Tracheal epithelial cell (primary cell): ENCODE data around the gene S1PR4. TPM values are rescaled to one million over a fixed set of nuclear protein-coding genes. Genes with fewer than 3 reads are reported as not detected.

Experiments
- total RNA-seq: library from RNA; depleted of rRNA; stranded (reverse); fragments of >200 nt; gene quantifications from 2 replicates; pipeline ENCODE4 v1.2.1, GENCODE V29; 2014

The S1PR4 gene, protein sequence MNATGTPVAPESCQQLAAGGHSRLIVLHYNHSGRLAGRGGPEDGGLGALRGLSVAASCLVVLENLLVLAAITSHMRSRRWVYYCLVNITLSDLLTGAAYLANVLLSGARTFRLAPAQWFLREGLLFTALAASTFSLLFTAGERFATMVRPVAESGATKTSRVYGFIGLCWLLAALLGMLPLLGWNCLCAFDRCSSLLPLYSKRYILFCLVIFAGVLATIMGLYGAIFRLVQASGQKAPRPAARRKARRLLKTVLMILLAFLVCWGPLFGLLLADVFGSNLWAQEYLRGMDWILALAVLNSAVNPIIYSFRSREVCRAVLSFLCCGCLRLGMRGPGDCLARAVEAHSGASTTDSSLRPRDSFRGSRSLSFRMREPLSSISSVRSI
- total RNA-seq: 0.24 and 0.85 TPM in 2 replicates

DNA sequence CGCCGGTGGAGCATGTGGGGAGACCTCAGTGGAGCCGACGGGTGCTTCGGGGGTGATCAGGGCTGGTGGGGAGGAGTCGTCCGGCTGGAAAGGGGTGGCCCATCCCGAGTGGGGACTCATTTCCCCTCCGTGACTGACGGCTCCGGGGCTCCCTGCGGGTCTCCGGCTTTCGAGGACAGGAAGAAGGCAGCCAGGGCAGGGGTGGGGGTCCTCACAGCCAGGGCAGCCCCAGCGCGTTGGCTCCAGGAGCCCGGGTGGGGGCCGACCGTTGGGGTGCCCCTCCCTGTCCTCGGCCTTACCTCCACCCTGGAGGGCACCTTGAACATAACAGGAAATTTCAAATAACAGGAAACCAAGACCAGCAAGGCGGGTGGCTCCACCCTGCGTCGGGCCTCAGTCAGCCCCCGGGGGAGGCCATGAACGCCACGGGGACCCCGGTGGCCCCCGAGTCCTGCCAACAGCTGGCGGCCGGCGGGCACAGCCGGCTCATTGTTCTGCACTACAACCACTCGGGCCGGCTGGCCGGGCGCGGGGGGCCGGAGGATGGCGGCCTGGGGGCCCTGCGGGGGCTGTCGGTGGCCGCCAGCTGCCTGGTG is at the start of gene S1PR4:
TSS of gene S1PR4 (plus strand) at position 393 of the 596 bp plus-strand sequence. CDS start at position 417, 24 bp downstream.

DNA sequence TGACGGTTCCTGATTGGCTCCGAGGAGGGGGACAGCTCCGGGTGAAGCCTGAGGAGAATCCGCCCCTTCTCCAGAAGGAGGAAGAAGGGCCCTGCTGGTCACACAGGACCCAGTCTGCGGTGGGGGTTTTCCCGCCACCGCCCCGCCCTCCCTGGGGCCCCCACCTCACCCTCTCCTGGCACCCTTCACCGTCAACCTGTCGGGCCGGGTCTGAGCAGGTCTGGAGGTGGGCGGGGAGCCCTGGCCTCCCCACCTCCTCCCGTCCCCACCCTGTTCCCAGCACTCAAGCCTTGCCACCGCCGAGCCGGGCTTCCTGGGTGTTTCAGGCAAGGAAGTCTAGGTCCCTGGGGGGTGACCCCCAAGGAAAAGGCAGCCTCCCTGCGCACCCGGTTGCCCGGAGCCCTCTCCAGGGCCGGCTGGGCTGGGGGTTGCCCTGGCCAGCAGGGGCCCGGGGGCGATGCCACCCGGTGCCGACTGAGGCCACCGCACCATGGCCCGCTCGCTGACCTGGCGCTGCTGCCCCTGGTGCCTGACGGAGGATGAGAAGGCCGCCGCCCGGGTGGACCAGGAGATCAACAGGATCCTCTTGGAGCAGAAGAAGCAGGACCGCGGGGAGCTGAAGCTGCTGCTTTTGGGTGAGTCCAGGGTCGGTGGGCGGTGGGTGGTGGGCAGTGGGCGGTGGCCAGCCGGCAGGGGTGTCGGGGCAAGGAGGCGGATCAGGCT is 42.4 kb upstream of the S1PR4 start, which contains the start of gene GNA15:
TSS of gene GNA15 (plus strand) at position 73 of the 723 bp plus-strand sequence. CDS start at position 491, 418 bp downstream.

DNA sequence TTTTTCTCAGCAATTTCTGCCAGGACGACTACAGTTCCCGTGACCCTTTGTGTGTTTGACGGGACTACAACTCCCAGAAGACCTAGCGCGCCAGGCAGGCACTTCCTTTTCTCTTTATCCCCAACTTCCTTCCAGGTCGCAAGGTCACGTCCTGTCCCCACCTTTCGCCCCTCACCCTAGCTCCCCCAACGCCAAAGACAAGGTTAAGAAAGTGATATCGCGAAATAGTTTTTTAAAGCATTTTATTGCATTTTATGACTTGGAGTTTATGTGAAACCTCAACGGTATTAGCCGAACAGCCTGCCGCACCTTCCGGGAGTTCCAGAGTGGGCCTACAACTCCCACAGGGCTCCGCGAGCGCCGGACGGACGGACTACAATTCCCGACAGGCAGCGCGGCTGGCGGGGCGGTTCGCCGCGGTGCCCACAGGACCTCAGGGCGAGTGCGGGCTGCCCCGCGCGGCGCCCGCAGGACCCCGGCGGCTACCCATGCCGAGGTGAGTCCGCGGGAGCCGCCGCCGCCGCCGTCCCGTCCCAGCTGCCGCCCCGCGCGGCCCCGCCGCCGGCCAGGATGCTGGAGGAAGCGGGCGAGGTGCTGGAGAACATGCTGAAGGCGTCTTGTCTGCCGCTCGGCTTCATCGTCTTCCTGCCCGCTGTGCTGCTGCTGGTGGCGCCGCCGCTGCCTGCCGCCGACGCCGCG is 7.0 kb downstream of the S1PR4 start, which contains the start of gene NCLN:
TSS of gene NCLN (plus strand) at position 470 of the 699 bp plus-strand sequence. CDS start at position 571, 101 bp downstream.

DNA sequence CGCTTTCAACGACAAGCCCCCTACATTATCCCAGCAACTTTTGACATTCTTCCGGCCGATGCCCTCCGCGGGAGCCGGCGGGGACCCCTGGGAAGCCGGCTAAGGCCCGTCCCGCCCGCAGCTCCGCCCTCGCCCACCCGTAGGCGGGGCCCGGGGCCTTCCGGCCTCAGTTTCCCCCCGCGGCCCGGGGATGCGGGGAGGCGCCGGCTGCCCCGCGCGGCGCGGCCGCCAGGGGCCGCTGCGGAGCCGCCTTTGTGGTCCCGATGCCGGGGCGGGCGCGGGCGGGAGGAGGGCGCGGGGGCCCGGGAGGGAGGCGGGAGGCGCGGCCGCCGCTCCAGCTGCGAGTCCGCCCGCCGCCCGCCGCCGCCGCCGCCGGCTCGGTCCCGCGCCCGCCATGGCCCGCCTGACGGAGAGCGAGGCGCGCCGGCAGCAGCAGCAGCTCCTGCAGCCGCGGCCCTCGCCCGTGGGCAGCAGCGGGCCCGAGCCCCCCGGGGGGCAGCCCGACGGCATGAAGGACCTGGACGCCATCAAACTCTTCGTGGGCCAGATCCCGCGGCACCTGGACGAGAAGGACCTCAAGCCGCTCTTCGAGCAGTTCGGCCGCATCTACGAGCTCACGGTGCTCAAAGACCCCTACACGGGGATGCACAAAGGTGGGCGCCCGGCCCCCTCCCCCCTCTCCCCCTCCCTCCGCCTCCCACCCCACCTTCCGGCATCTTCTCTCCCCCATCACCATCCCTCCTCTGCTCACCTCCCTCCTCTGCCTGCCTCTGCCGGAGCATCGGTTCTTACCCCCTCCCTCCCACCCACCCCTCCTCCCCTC is 46.0 kb downstream of the S1PR4 start, which contains the start of gene CELF5:
TSS of gene CELF5 (plus strand) at position 316 of the 823 bp plus-strand sequence. CDS start at position 395, 79 bp downstream.

Other genes with a start within 250 kb of the S1PR4 start
- gene ZNF77, start 233.8 kb upstream of the S1PR4 start, total RNA-seq: 4.0 and 4.3 TPM in 2 replicates
- 1.2 TPM in 1 of 2 replicates, not detected in the other for gene TLE6, start 201.2 kb upstream of the S1PR4 start, total RNA-seq
- gene TLE2, start 149.5 kb upstream of the S1PR4 start, total RNA-seq: 1.4 and 2.6 TPM in 2 replicates
- gene TLE5, start 116.3 kb upstream of the S1PR4 start, total RNA-seq: 94.2 and 123 TPM in 2 replicates
- gene GNA11, start 84.4 kb upstream of the S1PR4 start, total RNA-seq: 44.3 and 63.6 TPM in 2 replicates
- gene GNA15, start 42.7 kb upstream of the S1PR4 start, total RNA-seq: 98.0 and 207 TPM in 2 replicates
- gene NCLN, start 7.2 kb downstream of the S1PR4 start, total RNA-seq: 50.7 and 64.1 TPM in 2 replicates
- under 0.01 TPM in 1 of 2 replicates, not detected in the other for gene CELF5, start 45.9 kb downstream of the S1PR4 start, total RNA-seq
- 18.6 and 30.5 TPM in 2 replicates for gene NFIC, start 187.8 kb downstream of the S1PR4 start, total RNA-seq